Measurements from ENCODE around the gene HTR3C.
"Not testable (repeated sequence)": the region's sequence is repeated elsewhere in the genome, so short reads cannot be mapped to it uniquely, and the experiment has no call there.

Gene HTR3C

GRCh38 chr3:184030536-184030935, 22.3 kb upstream of the HTR3C start:
- no peak for DNase-seq (ENCODE audit: low spot score)

GRCh38 chr3:184031187-184031792, 21.6 kb upstream of the HTR3C start, which contains the start of gene HTR3D:
TSS of gene HTR3D (plus strand) at chr3:184031742. CDS start at chr3:184031742, 0 bp downstream.
- no peak for DNase-seq (ENCODE audit: low spot score)

DNA sequence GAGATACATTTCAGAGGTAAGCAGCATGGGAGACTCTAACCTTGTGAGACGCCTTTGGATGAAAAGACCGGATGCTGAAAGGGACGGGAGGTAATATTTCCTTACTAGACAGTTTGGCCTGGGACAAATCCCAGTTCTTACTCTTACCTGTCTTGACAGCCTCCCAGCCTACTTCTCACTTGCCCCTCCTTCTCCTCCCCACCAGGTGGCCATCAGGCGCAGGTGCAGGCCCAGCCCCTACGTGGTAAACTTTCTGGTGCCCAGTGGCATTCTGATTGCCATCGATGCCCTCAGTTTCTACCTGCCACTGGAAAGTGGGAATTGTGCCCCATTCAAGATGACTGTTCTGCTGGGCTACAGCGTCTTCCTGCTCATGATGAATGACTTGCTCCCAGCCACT, 15.0 kb upstream of the HTR3C start:
- DNase-seq (ENCODE audit: low spot score) = no peak

GRCh38 chr3:184038307-184038706, 14.5 kb upstream of the HTR3C start:
- not testable (repeated sequence) for DNase-seq (ENCODE audit: low spot score)

DNA sequence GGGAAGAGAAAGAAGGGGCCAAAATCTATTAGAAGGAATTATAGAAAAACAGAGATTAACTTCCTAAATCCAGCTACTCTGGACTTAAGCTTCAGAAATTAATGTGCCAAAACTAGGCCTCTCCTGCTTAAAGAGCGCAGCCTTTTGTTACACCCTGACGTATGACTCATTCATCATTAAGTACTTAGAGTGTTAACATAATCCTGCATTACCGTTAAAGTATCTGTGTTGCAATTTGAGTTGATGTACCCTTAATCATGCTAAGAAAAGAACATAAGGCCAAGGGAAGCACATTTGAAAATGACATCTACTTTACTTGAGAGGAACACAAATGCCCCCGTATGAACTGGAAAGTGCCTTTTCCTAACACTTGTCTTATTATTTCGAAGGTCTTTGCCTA, 13.4 kb upstream of the HTR3C start:
- no peak for DNase-seq (ENCODE audit: low spot score)

GRCh38 chr3:184040010-184040409, 12.8 kb upstream of the HTR3C start:
- no peak for DNase-seq (ENCODE audit: low spot score)

DNA sequence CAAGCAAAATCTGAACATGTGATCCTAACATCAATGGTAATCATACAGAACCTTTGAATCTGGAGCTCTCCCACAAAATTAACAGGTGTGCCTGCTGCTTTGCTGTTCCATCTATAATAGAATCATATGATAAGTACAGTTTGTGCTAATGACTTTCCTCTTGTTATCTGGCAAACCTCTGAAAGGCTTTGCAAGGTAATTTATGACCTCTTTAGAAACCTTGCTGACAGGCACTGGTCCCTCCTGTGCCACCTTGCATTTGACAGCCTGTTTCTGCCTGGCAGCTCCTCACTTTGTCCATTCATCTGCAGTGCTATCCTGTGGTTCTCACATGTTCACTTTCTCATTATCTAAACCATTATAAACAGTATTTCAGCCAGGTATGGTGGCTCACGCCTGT, 10.2 kb upstream of the HTR3C start:
- no peak for DNase-seq (ENCODE audit: low spot score)

DNA sequence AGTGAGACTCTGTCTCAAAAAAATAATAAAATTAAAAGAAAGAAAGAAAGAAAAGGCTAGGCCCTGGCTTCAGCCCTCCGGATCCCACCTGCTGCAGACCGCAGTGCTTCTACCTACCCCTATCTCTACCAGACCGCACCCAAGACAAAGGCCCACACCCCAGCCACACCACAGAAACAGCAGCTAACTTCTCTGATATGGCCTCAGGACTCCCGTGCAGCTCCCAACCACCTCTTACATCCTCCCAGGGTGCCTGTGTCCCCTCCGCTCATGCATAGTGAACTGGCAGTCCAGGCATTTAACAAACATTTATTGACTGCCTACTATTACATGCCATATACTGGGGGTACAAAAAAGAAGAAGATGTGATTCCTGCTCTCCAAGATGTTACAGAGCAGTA, 6.9 kb upstream of the HTR3C start:
- no peak for DNase-seq (ENCODE audit: low spot score)

DNA sequence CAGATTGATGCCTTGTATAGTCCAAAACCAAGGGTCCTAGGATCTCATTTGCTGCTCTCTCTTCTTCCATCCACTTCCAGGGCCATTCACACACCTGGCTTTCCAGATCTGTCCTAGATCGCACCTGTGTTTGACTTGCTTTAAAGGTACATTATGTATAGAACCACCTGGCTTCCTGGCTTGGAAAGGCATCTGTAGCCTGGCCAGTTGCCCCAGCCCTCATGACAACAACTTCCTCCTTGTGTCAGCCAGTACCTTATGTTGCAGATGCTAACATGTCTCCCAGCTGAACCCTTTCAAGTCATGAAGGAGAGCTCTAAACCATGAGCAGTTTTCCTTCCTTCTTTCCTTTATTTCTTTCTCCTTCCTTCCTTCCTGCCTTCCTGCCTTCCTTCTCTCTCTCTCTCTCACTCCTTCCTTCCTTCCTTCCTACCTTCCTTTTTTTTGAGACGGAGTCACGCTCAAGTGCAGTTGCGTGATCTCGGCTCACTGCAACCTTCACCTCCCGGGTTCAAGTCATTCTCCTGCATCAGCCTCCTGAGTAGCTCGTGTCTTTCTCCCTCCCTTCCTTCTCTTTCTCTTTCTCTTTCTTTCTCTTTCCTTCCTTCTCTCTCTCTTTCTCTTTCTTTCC, 2.5 kb upstream of the HTR3C start:
- DNase-seq (ENCODE audit: low spot score) = no peak

DNA sequence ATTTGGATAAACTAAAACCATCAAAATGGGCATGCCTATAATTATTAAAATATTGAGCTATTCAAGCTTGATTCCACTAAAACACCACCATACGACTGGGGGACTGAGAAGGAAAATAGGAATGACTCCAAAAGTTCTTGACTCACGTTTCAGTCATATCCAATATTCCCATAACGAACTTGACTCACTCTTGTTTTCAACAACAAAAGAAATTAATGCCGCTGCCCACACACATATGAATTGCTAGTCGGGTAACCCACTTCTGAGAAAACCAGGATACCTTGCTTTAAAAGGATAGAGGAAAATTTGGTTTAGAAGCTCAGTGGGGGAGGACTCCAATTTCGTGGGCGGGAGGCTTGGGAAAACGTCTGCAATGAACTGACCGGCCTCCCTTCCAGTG, 5.2 kb downstream of the HTR3C start:
- no peak for DNase-seq (ENCODE audit: low spot score)

GRCh38 chr3:184059424-184059823, 6.6 kb downstream of the HTR3C start:
- no peak for DNase-seq (ENCODE audit: low spot score)

DNA sequence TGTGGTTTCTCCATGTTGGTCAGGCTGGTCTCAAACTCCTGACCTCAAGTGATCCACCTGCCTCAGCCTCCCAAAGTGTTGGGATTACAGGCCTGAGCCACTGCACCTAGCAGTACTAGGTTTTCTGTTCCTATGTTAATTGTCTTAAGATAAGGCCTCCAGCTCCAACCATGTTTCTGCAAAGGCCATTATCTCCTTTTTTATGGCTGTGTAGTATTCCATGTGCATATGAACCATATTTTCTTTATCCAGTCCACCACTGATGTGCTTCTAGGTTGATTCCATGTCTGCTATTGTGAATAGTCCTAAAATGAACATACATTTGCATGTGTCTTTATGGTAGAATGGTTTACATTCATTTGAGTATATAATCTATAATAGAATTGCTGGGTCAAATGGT, 9.8 kb downstream of the HTR3C start:
- no peak for DNase-seq (ENCODE audit: low spot score)

DNA sequence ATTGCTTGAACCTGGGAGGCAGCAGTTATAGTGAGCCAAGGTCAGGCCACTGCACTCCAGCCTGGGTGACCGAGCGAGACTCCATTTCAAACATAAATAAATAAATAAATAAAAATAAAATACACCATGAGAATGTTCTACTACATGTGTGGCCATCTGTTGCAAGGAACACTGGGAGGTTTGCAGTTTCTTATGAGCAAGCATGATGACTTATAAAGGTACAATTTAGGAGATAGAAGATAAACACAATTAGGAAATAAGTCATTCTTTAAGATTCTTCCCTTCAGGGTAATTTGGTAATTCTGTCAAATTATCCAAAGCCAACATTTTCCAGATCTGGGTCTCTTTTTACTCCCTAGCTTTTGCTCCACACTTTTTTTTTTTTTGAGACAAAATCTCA, 13.4 kb downstream of the HTR3C start:
- no peak for DNase-seq (ENCODE audit: low spot score)

- no peak for DNase-seq (ENCODE audit: low spot score)
Measured at GRCh38 chr3:184067573-184068055, 14.8 kb downstream of the HTR3C start.

GRCh38 chr3:184068344-184068743, 15.5 kb downstream of the HTR3C start:
- DNase-seq (ENCODE audit: low spot score) = no peak

GRCh38 chr3:184071142-184071541, 18.3 kb downstream of the HTR3C start:
- DNase-seq (ENCODE audit: low spot score) = not testable (repeated sequence)

- no peak for DNase-seq (ENCODE audit: low spot score)
Measured at GRCh38 chr3:184073621-184074020, 20.8 kb downstream of the HTR3C start.

GRCh38 chr3:184075901-184076300, 23.1 kb downstream of the HTR3C start:
- no peak for DNase-seq (ENCODE audit: low spot score)

GRCh38 chr3:184077881-184078280, 25.0 kb downstream of the HTR3C start:
- DNase-seq (ENCODE audit: low spot score) = no peak

GRCh38 chr3:184078851-184079250, 26.0 kb downstream of the HTR3C start:
- DNase-seq (ENCODE audit: low spot score) = no peak

DNA sequence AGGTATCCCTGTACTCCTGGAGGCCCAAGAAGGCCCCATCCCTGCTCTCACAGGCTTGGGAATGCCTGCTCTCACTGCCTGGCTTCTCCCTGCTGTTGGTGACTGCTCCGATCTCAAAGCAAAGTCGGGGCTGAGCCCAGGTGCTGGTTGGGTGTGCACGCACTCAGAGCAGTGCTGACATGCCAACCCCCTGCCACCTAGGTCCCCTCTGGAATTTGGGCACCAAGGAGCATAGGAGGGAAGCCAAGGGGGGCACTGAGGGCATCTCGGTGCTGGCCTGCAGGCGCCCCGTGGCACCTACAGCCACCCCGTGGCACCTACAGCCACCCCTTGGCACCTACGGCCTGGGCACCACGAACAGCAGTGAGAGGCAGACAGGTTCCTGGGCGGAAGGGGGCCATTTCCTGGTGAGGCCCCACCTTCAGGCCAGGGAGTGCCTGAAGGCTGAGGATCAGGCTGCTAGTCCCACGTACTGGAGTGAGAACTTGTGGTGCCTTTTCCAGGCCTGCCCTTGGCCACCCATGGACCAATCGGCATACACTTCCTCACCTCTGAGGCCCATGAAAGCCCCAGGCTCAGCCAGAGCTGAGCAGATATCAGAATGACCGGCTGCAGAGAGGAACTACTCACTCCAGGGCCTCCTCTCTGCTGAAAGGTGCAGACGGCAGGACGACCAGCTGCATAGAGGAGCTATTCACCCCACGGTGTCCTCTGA, 28.4 kb downstream of the HTR3C start:
- DNase-seq (ENCODE audit: low spot score) = no peak

- DNase-seq (ENCODE audit: low spot score) = no peak
Measured at GRCh38 chr3:184082034-184082433, 29.2 kb downstream of the HTR3C start.

DNA sequence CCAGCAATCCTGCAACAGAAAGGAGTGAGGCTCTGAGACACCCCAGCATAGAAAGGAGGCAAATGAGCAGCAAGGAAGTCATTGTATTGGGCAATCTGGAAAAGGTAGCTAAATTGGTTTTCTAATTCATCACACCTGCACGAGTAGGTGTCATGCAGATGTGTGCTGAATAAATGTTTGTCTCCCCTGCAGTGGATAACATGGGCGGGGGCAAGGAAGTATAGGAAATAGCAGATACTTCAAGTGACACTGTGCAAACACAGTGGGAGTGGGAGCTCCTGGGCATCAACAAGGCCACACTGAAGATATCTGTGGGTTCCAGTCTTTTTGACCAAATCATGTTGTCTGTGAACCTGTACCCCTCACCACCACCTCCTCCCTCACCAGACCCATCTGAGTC, 29.6 kb downstream of the HTR3C start:
- no peak for DNase-seq (ENCODE audit: low spot score)
